Measurements from ENCODE around the gene PPEF1.
"Not testable (repeated sequence)": the region's sequence is repeated elsewhere in the genome, so short reads cannot be mapped to it uniquely, and the experiment has no call there.

PPEF1 gene

DNA sequence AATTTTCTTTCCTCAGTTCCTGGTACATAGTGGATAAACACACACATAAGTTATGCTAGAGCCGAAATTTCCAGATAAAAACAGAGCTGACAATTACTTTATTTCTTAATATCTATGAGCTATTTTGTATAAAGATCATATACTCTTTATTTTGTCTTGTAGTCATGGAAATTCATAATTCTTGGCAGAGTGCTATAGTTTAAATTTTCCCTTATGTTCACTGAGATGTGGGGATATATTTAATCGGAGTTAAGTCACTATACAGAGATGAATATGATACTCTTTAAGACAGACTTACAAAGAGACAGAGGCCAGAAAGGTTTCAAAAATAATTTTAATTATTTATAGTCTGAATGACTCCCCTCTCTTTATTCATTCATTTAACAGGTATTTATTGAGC is 89.7 kb downstream of the PPEF1 start:
- DNase-seq (ENCODE audit: low read depth, low spot score) = no peak
- no peak overlapping the region for H3K4me3 ChIP-seq (ENCODE audit: low read length)
- no CpG with 5 or more reads among the region's 2 CpGs for WGBS (ENCODE audit: insufficient coverage, insufficient read length)
- no peak overlapping the region for H3K27ac ChIP-seq (ENCODE audit: low read length)
- no peaks in the 10 kb centered on the region; the same call in 1 of the 2 replicates for H3K4me1 ChIP-seq (ENCODE audit: control insufficient read depth, insufficient read depth, low read length)
- no peaks in the 10 kb centered on the region for H3K36me3 ChIP-seq (ENCODE audit: control insufficient read depth, insufficient read depth, low read length)
- H3K9me3 ChIP-seq (ENCODE audit: control insufficient read depth, insufficient read depth, low read length) = no peaks in the 10 kb centered on the region
- no peaks in the 10 kb centered on the region for H3K27me3 ChIP-seq (ENCODE audit: control insufficient read depth, insufficient read depth, low read length)

DNA sequence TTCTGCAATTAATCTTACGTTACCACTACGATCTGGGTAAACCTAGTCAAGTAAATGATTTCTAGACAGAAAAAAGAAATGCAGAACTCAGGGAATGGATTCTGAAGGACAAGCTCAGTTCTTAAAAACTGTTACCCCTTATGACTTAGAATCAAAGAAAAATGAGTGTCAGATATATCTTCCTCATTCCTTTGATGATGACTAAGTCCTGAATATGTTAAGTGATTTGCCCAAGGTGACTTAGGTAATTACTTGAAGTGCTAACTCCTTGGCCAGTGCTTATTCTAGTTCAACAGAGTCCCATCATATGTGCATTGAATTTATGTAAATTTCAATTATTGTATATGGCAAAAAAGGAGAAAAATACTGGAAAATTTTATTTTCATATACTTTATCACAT is 92.5 kb downstream of the PPEF1 start:
- Histone ChIP-seq H3K9me3 (ENCODE audit: control insufficient read depth, insufficient read depth, low read length) (no peaks in the 10 kb centered on the region), H3K4me1 (ENCODE audit: control insufficient read depth, insufficient read depth, low read length) (no peaks in the 10 kb centered on the region), H3K27me3 (ENCODE audit: control insufficient read depth, insufficient read depth, low read length) (no peaks in the 10 kb centered on the region), H3K27ac (ENCODE audit: low read length) (no peak overlapping the region), H3K36me3 (ENCODE audit: control insufficient read depth, insufficient read depth, low read length) (no peaks in the 10 kb centered on the region), H3K4me3 (ENCODE audit: low read length) (no peak overlapping the region)
- no CpG with 5 or more reads among the region's 2 CpGs for WGBS (ENCODE audit: insufficient coverage, insufficient read length)
- no peak for DNase-seq (ENCODE audit: low read depth, low spot score)

DNA sequence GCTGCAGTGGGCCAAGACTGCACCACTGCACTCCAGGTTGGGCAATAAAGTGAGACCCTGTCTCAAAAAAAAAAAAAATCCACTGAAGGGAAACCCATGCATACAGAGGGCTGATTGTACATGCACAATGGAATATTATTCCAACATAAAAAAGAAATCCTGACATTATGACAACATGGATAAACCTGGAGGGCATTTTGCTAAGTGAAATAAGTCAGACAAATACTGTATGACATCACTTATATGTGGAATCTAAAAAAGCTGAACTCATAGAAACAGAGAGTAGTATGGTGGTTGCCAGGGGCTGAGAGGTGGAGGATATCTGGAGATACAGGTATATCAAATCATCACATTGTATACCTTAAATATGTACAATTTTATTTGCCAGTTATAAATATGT is 102.2 kb downstream of the PPEF1 start:
- Histone ChIP-seq H3K4me3 (ENCODE audit: low read length) (no peak overlapping the region), H3K36me3 (ENCODE audit: control insufficient read depth, insufficient read depth, low read length) (no peaks in the 10 kb centered on the region), H3K27ac (ENCODE audit: low read length) (no peak overlapping the region), H3K27me3 (ENCODE audit: control insufficient read depth, insufficient read depth, low read length) (no peaks in the 10 kb centered on the region), H3K9me3 (ENCODE audit: control insufficient read depth, insufficient read depth, low read length) (no peaks in the 10 kb centered on the region), H3K4me1 (ENCODE audit: control insufficient read depth, insufficient read depth, low read length) (no peaks in the 10 kb centered on the region)
- no peak for DNase-seq (ENCODE audit: low read depth, low spot score)

DNA sequence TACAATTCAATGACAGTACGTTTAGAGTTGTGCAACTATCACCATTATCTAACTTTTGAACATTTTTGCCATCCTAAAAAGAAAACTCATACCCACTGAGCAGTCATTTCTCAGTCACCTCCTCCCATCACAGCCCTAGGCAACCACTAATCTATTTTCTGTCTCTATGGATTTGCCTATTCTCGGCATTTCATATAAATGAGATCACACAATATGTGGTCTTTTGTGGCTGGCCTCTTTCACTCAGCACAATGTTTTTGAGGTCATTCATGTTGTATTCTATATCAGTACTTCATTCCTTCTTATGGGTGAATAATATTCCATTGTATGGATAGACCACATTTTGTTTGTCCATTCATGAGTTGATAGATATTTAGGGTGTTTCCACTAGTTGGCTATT is 103.0 kb downstream of the PPEF1 start:
- Histone ChIP-seq H3K27ac (ENCODE audit: low read length) (no peak overlapping the region), H3K4me3 (ENCODE audit: low read length) (no peak overlapping the region), H3K27me3 (ENCODE audit: control insufficient read depth, insufficient read depth, low read length) (no peaks in the 10 kb centered on the region), H3K9me3 (ENCODE audit: control insufficient read depth, insufficient read depth, low read length) (no peaks in the 10 kb centered on the region), H3K36me3 (ENCODE audit: control insufficient read depth, insufficient read depth, low read length) (no peaks in the 10 kb centered on the region), H3K4me1 (ENCODE audit: control insufficient read depth, insufficient read depth, low read length) (no peaks in the 10 kb centered on the region)
- no peak for DNase-seq (ENCODE audit: low read depth, low spot score)
- WGBS (ENCODE audit: insufficient coverage, insufficient read length) = no CpG with 5 or more reads among the region's 2 CpGs

DNA sequence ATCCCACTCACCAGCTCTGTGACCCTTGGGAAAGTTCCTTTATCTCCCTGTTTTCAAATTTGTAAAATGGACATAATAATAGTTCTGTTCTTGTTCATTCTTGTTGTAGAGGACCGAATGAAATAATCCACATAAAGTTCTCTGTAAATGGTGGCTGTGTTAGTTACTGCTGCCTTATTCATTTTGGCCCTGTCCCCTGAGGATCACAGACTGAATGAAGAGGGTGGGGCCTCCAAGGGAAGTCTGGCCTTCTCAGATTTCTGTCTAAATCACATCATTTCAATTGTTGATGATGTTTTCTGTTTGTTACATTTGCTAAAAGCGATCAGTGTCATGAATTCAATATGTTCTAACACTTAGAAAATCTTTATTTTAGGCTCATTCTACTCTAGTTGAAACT is 117.9 kb downstream of the PPEF1 start:
- no CpG with 5 or more reads among the region's 2 CpGs for WGBS (ENCODE audit: insufficient coverage, insufficient read length)
- H3K4me3 ChIP-seq (ENCODE audit: low read length) = no peak overlapping the region
- H3K27me3 ChIP-seq (ENCODE audit: control insufficient read depth, insufficient read depth, low read length) = no peaks in the 10 kb centered on the region
- H3K36me3 ChIP-seq (ENCODE audit: control insufficient read depth, insufficient read depth, low read length) = no peaks in the 10 kb centered on the region
- H3K9me3 ChIP-seq (ENCODE audit: control insufficient read depth, insufficient read depth, low read length) = no peaks in the 10 kb centered on the region
- H3K4me1 ChIP-seq (ENCODE audit: control insufficient read depth, insufficient read depth, low read length) = no peaks in the 10 kb centered on the region
- DNase-seq (ENCODE audit: low read depth, low spot score) = no peak
- H3K27ac ChIP-seq (ENCODE audit: low read length) = no peak overlapping the region

DNA sequence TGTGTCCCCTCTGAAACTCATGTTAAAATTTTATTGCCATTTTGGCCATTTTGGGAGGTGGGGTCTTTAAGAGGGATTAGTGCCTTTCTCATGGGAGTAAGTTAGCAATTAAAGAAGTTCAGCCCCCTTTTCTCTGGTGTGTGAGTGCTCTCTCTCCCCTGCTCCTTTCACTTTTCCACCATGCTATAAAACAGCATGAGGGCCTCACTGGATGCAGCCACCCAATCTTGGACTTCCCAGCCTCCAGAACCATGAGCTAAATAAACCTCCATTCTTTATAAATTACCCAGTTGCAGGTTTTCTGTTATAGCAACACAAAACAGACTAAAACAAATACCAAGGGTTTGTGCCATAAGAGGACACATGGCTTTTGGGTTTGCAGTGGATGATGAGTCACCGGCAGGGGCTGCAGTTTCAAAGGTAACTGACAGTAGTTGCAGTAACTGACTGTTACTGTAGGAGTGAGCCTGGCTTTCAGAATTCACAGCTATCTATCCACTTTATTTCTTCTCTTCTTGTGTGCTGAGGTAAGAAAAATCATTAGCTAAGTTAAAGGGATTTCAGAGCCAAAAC is 121.5 kb downstream of the PPEF1 start:
- Histone ChIP-seq H3K27me3 (ENCODE audit: control insufficient read depth, insufficient read depth, low read length) (no peaks in the 10 kb centered on the region), H3K27ac (ENCODE audit: low read length) (no peak overlapping the region), H3K9me3 (ENCODE audit: control insufficient read depth, insufficient read depth, low read length) (no peaks in the 10 kb centered on the region), H3K36me3 (ENCODE audit: control insufficient read depth, insufficient read depth, low read length) (no peaks in the 10 kb centered on the region), H3K4me1 (ENCODE audit: control insufficient read depth, insufficient read depth, low read length) (no peaks in the 10 kb centered on the region), H3K4me3 (ENCODE audit: low read length) (no peak overlapping the region)
- no peak for DNase-seq (ENCODE audit: low read depth, low spot score)
- no CpG with 5 or more reads among the region's 1 CpG for WGBS (ENCODE audit: insufficient coverage, insufficient read length)

DNA sequence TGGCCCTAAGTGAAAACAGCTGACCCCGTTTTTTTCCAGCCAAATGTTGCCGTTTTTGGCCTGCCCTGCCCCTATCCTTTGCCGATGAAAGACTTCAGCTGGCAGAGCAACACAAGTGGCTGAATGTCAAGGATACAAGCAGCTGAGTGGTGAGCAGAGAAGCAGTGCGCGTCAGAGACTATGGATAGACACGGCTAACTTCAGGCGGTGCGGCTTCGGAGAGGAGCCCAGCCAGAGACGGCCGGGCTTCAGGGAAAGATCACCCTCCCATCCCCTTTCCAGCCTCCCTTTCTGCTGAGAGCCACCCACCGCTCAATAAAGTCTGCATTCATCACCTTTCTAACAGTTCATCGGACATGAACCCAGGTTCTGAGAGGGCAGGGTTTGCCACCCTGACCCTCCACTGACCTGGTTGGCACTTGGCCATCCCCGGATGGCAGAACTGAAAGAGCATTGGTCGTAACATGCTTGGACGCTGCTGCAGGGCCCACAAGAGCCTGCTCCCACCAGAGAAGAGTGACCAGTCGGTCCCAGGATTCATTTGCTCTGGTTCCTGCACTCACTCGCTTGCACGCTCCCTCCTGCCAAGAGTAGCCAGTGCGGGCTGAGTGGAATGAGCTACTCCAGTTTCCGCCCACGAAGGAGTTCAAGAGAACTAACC is 125.8 kb downstream of the PPEF1 start:
- no peaks in the 10 kb centered on the region for H3K9me3 ChIP-seq (ENCODE audit: control insufficient read depth, insufficient read depth, low read length)
- H3K27ac ChIP-seq (ENCODE audit: low read length) = no peak overlapping the region
- no peaks in the 10 kb centered on the region for H3K4me1 ChIP-seq (ENCODE audit: control insufficient read depth, insufficient read depth, low read length)
- no peaks in the 10 kb centered on the region for H3K27me3 ChIP-seq (ENCODE audit: control insufficient read depth, insufficient read depth, low read length)
- H3K4me3 ChIP-seq (ENCODE audit: low read length) = no peak overlapping the region
- H3K36me3 ChIP-seq (ENCODE audit: control insufficient read depth, insufficient read depth, low read length) = no peaks in the 10 kb centered on the region
- WGBS (ENCODE audit: insufficient coverage, insufficient read length) = no CpG with 5 or more reads among the region's 22 CpGs
- DNase-seq (ENCODE audit: low read depth, low spot score) = no peak

DNA sequence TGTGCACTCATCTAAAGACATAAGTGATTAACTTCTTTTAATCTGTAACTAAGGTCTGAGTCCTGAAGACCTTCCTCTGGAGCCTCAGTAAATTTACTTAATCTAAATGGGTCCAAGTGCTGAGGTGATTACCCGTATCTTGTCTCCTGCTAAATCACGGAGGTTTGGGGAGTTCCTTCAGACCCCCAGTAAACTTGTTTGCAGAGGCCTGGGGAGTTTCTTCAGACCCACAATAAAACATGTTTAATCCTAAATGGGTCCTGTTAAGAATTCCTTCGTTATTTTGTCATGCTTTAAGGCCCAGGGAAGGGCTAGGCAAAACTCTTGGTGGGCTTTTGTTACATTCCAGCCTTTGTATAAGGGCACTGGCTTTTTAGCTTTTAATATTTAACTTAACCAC is 140.5 kb downstream of the PPEF1 start:
- DNase-seq (ENCODE audit: low read depth, low spot score); H3K27ac ChIP-seq (ENCODE audit: low read length); H3K9me3 ChIP-seq (ENCODE audit: control insufficient read depth, insufficient read depth, low read length); H3K4me1 ChIP-seq (ENCODE audit: control insufficient read depth, insufficient read depth, low read length); H3K27me3 ChIP-seq (ENCODE audit: control insufficient read depth, insufficient read depth, low read length); H3K36me3 ChIP-seq (ENCODE audit: control insufficient read depth, insufficient read depth, low read length); H3K4me3 ChIP-seq (ENCODE audit: low read length): not testable (repeated sequence)
- WGBS (ENCODE audit: insufficient coverage, insufficient read length) = no CpG with 5 or more reads among the region's 3 CpGs

DNA sequence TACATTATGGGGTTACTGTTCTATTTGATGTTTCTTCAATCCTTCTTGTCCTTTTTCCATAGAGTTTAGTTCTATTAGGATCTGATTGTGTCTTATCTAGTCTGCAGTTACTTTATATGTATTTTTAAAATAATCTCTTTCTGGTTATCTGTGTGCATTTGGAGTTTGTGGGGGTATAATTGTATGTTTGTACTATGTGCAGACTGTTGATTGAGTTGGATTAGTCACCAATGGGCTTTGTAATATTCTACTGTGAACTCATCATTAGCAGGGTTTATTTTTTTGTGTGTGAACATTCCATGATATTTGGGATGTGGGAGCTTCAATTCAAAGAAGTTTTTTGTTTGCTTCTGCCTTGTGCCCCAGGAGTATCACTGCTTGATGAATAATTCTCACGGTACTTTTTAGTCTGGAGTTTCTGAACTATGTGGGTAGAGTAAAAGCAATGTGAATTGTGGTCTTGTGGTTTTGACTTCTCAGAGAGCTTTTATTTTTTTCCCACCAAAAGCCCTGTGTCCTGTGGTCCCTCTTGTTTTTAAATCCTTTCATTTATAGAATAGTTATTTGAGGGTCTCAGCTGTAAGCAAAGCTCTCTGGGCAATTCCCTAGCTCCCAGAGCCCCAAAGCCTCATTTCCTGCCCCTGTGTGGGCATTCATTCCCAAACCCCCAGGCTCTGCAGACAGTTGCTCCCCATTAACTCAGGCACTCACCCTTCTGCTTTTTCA is 148.6 kb downstream of the PPEF1 start:
- H3K9me3 ChIP-seq (ENCODE audit: control insufficient read depth, insufficient read depth, low read length) = no peaks in the 10 kb centered on the region
- DNase-seq (ENCODE audit: low read depth, low spot score) = no peak
- no peak overlapping the region for H3K27ac ChIP-seq (ENCODE audit: low read length)
- H3K36me3 ChIP-seq (ENCODE audit: control insufficient read depth, insufficient read depth, low read length) = no peaks in the 10 kb centered on the region
- no peaks in the 10 kb centered on the region for H3K27me3 ChIP-seq (ENCODE audit: control insufficient read depth, insufficient read depth, low read length)
- H3K4me1 ChIP-seq (ENCODE audit: control insufficient read depth, insufficient read depth, low read length) = no peaks in the 10 kb centered on the region
- WGBS (ENCODE audit: insufficient coverage, insufficient read length) = no CpG with 5 or more reads among the region's 1 CpG
- no peak overlapping the region for H3K4me3 ChIP-seq (ENCODE audit: low read length)

DNA sequence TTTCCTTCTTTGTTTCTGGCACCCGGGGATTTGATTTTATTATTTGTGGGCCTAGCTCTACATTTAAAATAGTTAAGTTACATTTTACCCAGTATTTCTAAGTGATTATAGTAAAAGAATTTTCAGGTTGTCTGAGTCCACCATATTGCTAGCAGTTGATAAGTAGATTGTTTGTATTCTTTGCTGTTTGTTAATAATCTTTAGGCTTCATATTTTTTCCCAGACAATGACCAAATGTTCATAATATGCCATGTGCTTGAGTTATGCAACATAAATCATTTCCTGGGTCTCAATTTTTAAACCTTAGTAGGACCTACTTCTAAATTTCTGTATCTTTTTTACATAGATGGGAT is 149.2 kb downstream of the PPEF1 start:
- no peaks in the 10 kb centered on the region for H3K9me3 ChIP-seq (ENCODE audit: control insufficient read depth, insufficient read depth, low read length)
- H3K27ac ChIP-seq (ENCODE audit: low read length) = no peak overlapping the region
- no peaks in the 10 kb centered on the region for H3K36me3 ChIP-seq (ENCODE audit: control insufficient read depth, insufficient read depth, low read length)
- no peak for DNase-seq (ENCODE audit: low read depth, low spot score)
- WGBS (ENCODE audit: insufficient coverage, insufficient read length) = no CpG with 5 or more reads among the region's 1 CpG
- no peaks in the 10 kb centered on the region for H3K27me3 ChIP-seq (ENCODE audit: control insufficient read depth, insufficient read depth, low read length)
- H3K4me3 ChIP-seq (ENCODE audit: low read length) = no peak overlapping the region
- no peaks in the 10 kb centered on the region for H3K4me1 ChIP-seq (ENCODE audit: control insufficient read depth, insufficient read depth, low read length)

DNA sequence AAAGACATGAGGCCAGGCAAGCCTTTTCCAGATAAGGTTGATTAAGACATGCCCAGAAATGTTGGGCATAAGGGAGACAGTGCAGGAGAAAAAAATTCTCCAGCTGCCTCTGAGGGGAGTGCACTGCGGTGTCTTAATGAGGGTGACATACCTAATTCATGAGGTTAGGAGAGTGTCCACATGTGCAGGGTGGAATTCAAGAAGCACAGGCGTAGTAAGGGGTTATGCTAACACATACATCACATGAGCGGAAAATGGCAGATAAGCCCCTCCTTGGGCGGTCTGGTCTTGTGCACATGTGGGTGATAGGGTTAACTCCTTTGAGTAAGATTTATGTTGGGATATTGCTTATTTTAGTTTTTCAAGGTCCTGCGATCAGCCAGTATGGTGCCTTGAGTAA is 154.1 kb downstream of the PPEF1 start:
- H3K36me3 ChIP-seq (ENCODE audit: control insufficient read depth, insufficient read depth, low read length) = no peaks in the 10 kb centered on the region
- no peak overlapping the region for H3K4me3 ChIP-seq (ENCODE audit: low read length)
- H3K9me3 ChIP-seq (ENCODE audit: control insufficient read depth, insufficient read depth, low read length) = no peaks in the 10 kb centered on the region
- no peaks in the 10 kb centered on the region for H3K4me1 ChIP-seq (ENCODE audit: control insufficient read depth, insufficient read depth, low read length)
- WGBS (ENCODE audit: insufficient coverage, insufficient read length) = no CpG with 5 or more reads among the region's 5 CpGs
- H3K27me3 ChIP-seq (ENCODE audit: control insufficient read depth, insufficient read depth, low read length) = no peaks in the 10 kb centered on the region
- no peak overlapping the region for H3K27ac ChIP-seq (ENCODE audit: low read length)
- DNase-seq (ENCODE audit: low read depth, low spot score) = no peak

Measured in iPS DF 6.9 (cell line).